K562 (cell line): ENCODE results near the gene HLF.

ENCODE experiments used
- ATF7 ChIP-seq: fragments of 450-650 bp; IDR thresholded peaks from 2 replicates; pipeline ENCODE4 v1.7.1; 2014; ENCODE audit warnings: mild to moderate bottlenecking, moderate library complexity
- BCLAF1 ChIP-seq, 2 experiments: fragments of 450-650 bp in 1 of 2; IDR thresholded peaks; 2 replicates each; pipeline ENCODE4 v1.6.1; 2011 to 2017; ENCODE audit warnings: low read depth in 2 of 2, antibody characterized with exemption in 1 of 2, borderline replicate concordance in 1 of 2, low read length in 1 of 2, mild to moderate bottlenecking in 1 of 2, mixed read lengths in 1 of 2; ENCODE audit not compliant: control insufficient read depth in 1 of 2
- EZH2 ChIP-seq: IDR thresholded peaks from 2 replicates; pipeline ENCODE4 v1.6.1; 2012; ENCODE audit warnings: low read depth, mild to moderate bottlenecking, inconsistent platforms, low read length, borderline replicate concordance
- FOXJ3 ChIP-seq: sonication (generic); formaldehyde crosslinking; IDR thresholded peaks from 2 replicates; pipeline ENCODE4 v1.4.0; 2020; ENCODE audit warnings: mild to moderate bottlenecking, missing genetic modification reagents
- GABPB1 ChIP-seq: sonication (generic); formaldehyde crosslinking; IDR thresholded peaks from 2 replicates; pipeline ENCODE4 v1.8.0; 2022; ENCODE audit warnings: mild to moderate bottlenecking, missing genetic modification reagents
- GABPB2 ChIP-seq: fragments of 250-450 bp; sonication (Bioruptor Pico); conservative IDR thresholded peaks from 2 replicates; pipeline ENCODE4 v1.5.1; 2021; ENCODE audit warnings: mild to moderate bottlenecking
- RBM22 ChIP-seq: fragments of 200-400 bp; formaldehyde crosslinking; IDR thresholded peaks from 2 replicates; pipeline ENCODE4 v1.6.1; 2018; ENCODE audit warnings: low read length, low read depth; ENCODE audit not compliant: poor library complexity, severe bottlenecking
- REST ChIP-seq, 2 experiments: fragments of 450-650 bp; formaldehyde crosslinking in 1 of 2; IDR thresholded peaks; 2 replicates each; pipeline versions ENCODE4 v1.4.0 to v1.6.1; 2014 to 2020; ENCODE audit warnings: mild to moderate bottlenecking in 2 of 2, borderline replicate concordance in 1 of 2, low read depth in 1 of 2
- RFX5 ChIP-seq: IDR thresholded peaks from 2 replicates; pipeline ENCODE4 v1.6.1; 2011; ENCODE audit warnings: low read depth, mild to moderate bottlenecking, improper control_type of control experiment, low read length
- SMARCC2 ChIP-seq: fragments of 450-650 bp; IDR thresholded peaks from 2 replicates; pipeline ENCODE4 v1.6.1; 2017; ENCODE audit warnings: antibody characterized with exemption, moderate library complexity, mild to moderate bottlenecking, low read depth
- TAF15 ChIP-seq: fragments of 200-400 bp; formaldehyde crosslinking; IDR thresholded peaks from 2 replicates; pipeline ENCODE4 v1.6.1; 2017; ENCODE audit warnings: mild to moderate bottlenecking, low read depth, low read length, moderate library complexity
- ZBTB43 ChIP-seq: sonication (generic); formaldehyde crosslinking; IDR thresholded peaks from 2 replicates; pipeline ENCODE4 v1.8.0; 2023; ENCODE audit warnings: mild to moderate bottlenecking, missing genetic modification reagents

DNA sequence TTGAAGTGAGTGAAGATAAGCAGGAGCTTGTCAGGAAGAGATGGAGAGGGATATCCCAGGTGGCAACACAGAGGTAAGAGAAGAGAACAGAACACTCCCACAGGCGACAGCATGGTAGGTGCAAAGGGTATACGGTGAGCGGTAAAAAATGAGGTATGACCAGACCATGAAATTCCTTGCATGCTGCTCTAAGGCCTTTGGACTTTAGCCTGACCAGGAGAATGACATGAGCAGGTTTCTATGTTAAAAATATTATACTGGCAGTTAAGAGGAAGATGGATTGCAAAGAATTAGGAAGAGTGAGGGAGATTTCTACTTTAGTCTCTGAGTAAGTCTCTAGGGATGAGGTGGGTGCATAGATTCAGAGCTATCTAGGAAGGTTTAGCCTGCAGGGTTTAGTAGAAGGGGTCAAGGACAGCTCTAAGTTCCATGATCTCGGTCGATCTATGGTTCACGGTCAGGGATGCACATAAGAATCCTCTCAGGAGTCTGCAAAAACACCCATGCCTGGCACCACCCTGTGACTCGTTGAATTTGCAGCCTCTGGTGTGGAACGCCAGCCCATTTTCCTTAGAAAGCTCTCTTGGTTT lies 65.7 kb downstream of the HLF start:
- TF ChIP-seq GABPB1 (CRISPR knock-in tag) (no peak), EZH2 (no peak), ZBTB43 (CRISPR knock-in tag) (no peak), FOXJ3 (no peak), BCLAF1 (IDR thresholded peaks at IDR 0.05; ENCODE audit: borderline replicate concordance in 1 of 2, control insufficient read depth in 1 of 2, low read depth in 2 of 2, low read length in 1 of 2) (no peak), ATF7 (no peak), SMARCC2 (no peak), GABPB2 (CRISPR knock-in tag) (no peak), RBM22 (no peak), TAF15 (no peak), REST (IDR thresholded peaks at IDR 0.05; ENCODE audit: borderline replicate concordance) (no peak), REST (CRISPR knock-in tag; IDR thresholded peaks at IDR 0.05; ENCODE audit: low read depth) (no peak), RFX5 (no peak)
